H1 (cell line): ENCODE data around the gene IL36G.

ENCODE experiments used
- CTCF ChIP-seq, 3 experiments: IDR thresholded peaks; 1 replicate in 2 of 3; 2 replicates in 1 of 3; pipeline versions ENCODE4 v1.5.1 to v1.6.1; 2011; ENCODE audit warnings: low read length in 3 of 3, mild to moderate bottlenecking in 3 of 3, inconsistent platforms in 2 of 3, low read depth in 1 of 3, moderate library complexity in 1 of 3; ENCODE audit not compliant: insufficient read depth in 1 of 3; ENCODE audit errors: control extremely low read depth in 1 of 3
- E2F6 ChIP-seq: IDR thresholded peaks from 2 replicates; pipeline ENCODE4 v1.6.1; 2012; ENCODE audit warnings: inconsistent platforms
- POLR2A ChIP-seq, 2 experiments: IDR thresholded peaks; 1 replicate in 1 of 2; 2 replicates in 1 of 2; pipeline ENCODE4 v1.6.1; 2011; ENCODE audit warnings: low read depth in 2 of 2, low read length in 2 of 2, mild to moderate bottlenecking in 2 of 2; ENCODE audit errors: control extremely low read depth in 1 of 2
- SIN3A ChIP-seq, 2 experiments: IDR thresholded peaks in 1 of 2; conservative IDR thresholded peaks in 1 of 2; 2 replicates each; pipeline ENCODE4 v1.6.1; 2011 to 2012; ENCODE audit warnings: low read length in 2 of 2, improper control_type of control experiment in 1 of 2, low read depth in 1 of 2, mild to moderate bottlenecking in 1 of 2
- SP2 ChIP-seq: IDR thresholded peaks from 2 replicates; pipeline ENCODE4 v1.6.1; 2012; ENCODE audit warnings: mild to moderate bottlenecking, low read length, inconsistent platforms
- ZNF274 ChIP-seq: IDR thresholded peaks from 2 replicates; pipeline ENCODE4 v1.7.0; 2012; ENCODE audit warnings: low read length, borderline replicate concordance; ENCODE audit errors: extremely low read depth

GRCh38 chr2:113025737-113026136 lies 47.9 kb downstream of the IL36G start:
- TF ChIP-seq SP2 (no peak), CTCF (IDR thresholded peaks at IDR 0.05; ENCODE audit: control extremely low read depth in 1 of 3, insufficient read depth in 1 of 3, low read depth in 1 of 3, low read length in 3 of 3) (no peak), SIN3A (conservative IDR thresholded peaks at IDR 0.05 in 1 of 2, IDR thresholded peaks at IDR 0.05 in 1 of 2; ENCODE audit: low read depth in 1 of 2, low read length in 2 of 2) (no peak), E2F6 (no peak), POLR2A (IDR thresholded peaks at IDR 0.05; ENCODE audit: control extremely low read depth in 1 of 2, low read depth in 2 of 2, low read length in 2 of 2) (no peak), ZNF274 (no peak)
